ENCODE results near the gene SUPT5H.

Gene SUPT5H

GRCh38 chr19:39469036-39469435 lies 23.7 kb downstream of the SUPT5H start:
- DNase-seq: no peak

- no peak for DNase-seq
Measured at GRCh38 chr19:39469567-39469966, 24.2 kb downstream of the SUPT5H start.

GRCh38 chr19:39470724-39471339 lies 25.4 kb downstream of the SUPT5H start:
- DNase-seq: no peak

- DNase-seq: no peak
Measured at GRCh38 chr19:39471756-39472536, 26.6 kb downstream of the SUPT5H start.

GRCh38 chr19:39472746-39473442 lies 27.5 kb downstream of the SUPT5H start:
- no peak for DNase-seq

- no peak for DNase-seq
Measured at GRCh38 chr19:39473443-39473960, 28.1 kb downstream of the SUPT5H start.

GRCh38 chr19:39474139-39474620 lies 28.8 kb downstream of the SUPT5H start:
- peak; percentile 88 for DNase-seq

- DNase-seq: no peak
Measured at GRCh38 chr19:39475748-39476147, 30.4 kb downstream of the SUPT5H start.

GRCh38 chr19:39479319-39479801 lies 34.0 kb downstream of the SUPT5H start:
- peak; percentile 59 for DNase-seq

- peak; percentile 79 for DNase-seq
Measured at GRCh38 chr19:39479916-39480315, 34.5 kb downstream of the SUPT5H start.

GRCh38 chr19:39480337-39481228 lies 35.2 kb downstream of the SUPT5H start, which contains the start of gene TIMM50:
TSS of gene TIMM50 (plus strand) at chr19:39480838. CDS start at chr19:39480854, 16 bp downstream.
- peak; percentile 100 for DNase-seq

- peak; percentile 82 for DNase-seq
Measured at GRCh38 chr19:39481229-39481545, 35.8 kb downstream of the SUPT5H start.

GRCh38 chr19:39481676-39482075 lies 36.3 kb downstream of the SUPT5H start:
- DNase-seq: no peak

- no peak for DNase-seq
Measured at GRCh38 chr19:39483141-39483540, 37.8 kb downstream of the SUPT5H start.

- DNase-seq: no peak
Measured at GRCh38 chr19:39489756-39490155, 44.4 kb downstream of the SUPT5H start.

- no peak for DNase-seq
Measured at GRCh38 chr19:39492225-39492624, 46.8 kb downstream of the SUPT5H start.

GRCh38 chr19:39492788-39493187 lies 47.4 kb downstream of the SUPT5H start:
- DNase-seq: no peak

- no peak for DNase-seq
Measured at GRCh38 chr19:39494661-39495060, 49.3 kb downstream of the SUPT5H start.

- DNase-seq: no peak
Measured at GRCh38 chr19:39496063-39496462, 50.7 kb downstream of the SUPT5H start.

GRCh38 chr19:39497701-39497995 lies 52.3 kb downstream of the SUPT5H start:
- DNase-seq: no peak

- peak; percentile 100 for DNase-seq
Measured at GRCh38 chr19:39497996-39498797, 52.8 kb downstream of the SUPT5H start.
